Neural cell (in vitro differentiated cells): ENCODE results near the gene MDM2. TPM values are rescaled to one million over a fixed set of nuclear protein-coding genes. Genes with fewer than 3 reads are reported as not detected.

ENCODE experiments used
- H2AFZ ChIP-seq: fragments of 200-600, 300-800 bp; sonication (generic), shearing (Covaris generic); 2 replicates; pipeline ENCODE4 v1.6.0; 2014; ENCODE audit warnings: low read depth, mild to moderate bottlenecking, antibody characterized with exemption, low read length, moderate library complexity
- H3F3A ChIP-seq: fragments of 200-600 bp; shearing (Covaris generic); 2 replicates; pipeline ENCODE4 v1.6.1; 2016; ENCODE audit warnings: mild to moderate bottlenecking, moderate library complexity, mixed read lengths, antibody characterized with exemption, low read length; ENCODE audit not compliant: insufficient read depth, poor library complexity, severe bottlenecking
- H3K27ac ChIP-seq: fragments of 200-600, 300-800 bp; sonication (generic), shearing (Covaris generic); 2 replicates; pipeline ENCODE4 v1.5.1; 2014; ENCODE audit warnings: mild to moderate bottlenecking, low read length, moderate library complexity
- H3K27me3 ChIP-seq: fragments of 300-800, 200-600 bp; sonication (generic), shearing (Covaris generic); 2 replicates; pipeline ENCODE4 v1.6.0; 2014; ENCODE audit warnings: mild to moderate bottlenecking, low read depth, low read length, moderate library complexity; ENCODE audit not compliant: insufficient read depth
- H3K36me3 ChIP-seq: fragments of 300-800, 200-600 bp; sonication (generic), shearing (Covaris generic); 2 replicates; pipeline ENCODE4 v1.5.1; 2014; ENCODE audit warnings: mild to moderate bottlenecking, antibody characterized with exemption, low read length, moderate library complexity; ENCODE audit not compliant: insufficient read depth
- H3K4me2 ChIP-seq: fragments of 300-800, 200-600 bp; sonication (generic), shearing (Covaris generic); 2 replicates; pipeline ENCODE4 v1.6.0; 2014; ENCODE audit warnings: mild to moderate bottlenecking, low read length
- H3K4me3 ChIP-seq: fragments of 300-800, 200-600 bp; sonication (generic), shearing (Covaris generic); 2 replicates; pipeline ENCODE4 v1.5.1; 2014; ENCODE audit warnings: mild to moderate bottlenecking, low read length, moderate library complexity
- H3K79me2 ChIP-seq: fragments of 200-600 bp; shearing (Covaris generic); replicated peaks from 2 replicates; pipeline ENCODE4 v1.6.0; 2014; ENCODE audit warnings: mild to moderate bottlenecking, low read length, moderate library complexity; ENCODE audit not compliant: insufficient read depth
- H3K9ac ChIP-seq: fragments of 300-800, 200-600 bp; sonication (generic), shearing (Covaris generic); 2 replicates; pipeline ENCODE4 v1.6.1; 2016; ENCODE audit warnings: mild to moderate bottlenecking, low read length, mixed read lengths
- H3K9me2 ChIP-seq: fragments of 200-600 bp; shearing (Covaris generic); 2 replicates; pipeline ENCODE4 v1.6.1; 2016; ENCODE audit warnings: mild to moderate bottlenecking, low read length, mixed read lengths; ENCODE audit not compliant: insufficient read depth
- H3K9me3 ChIP-seq: fragments of 200-600, 300-800 bp; sonication (generic), shearing (Covaris generic); 2 replicates; pipeline ENCODE4 v1.6.1; 2016; ENCODE audit warnings: mild to moderate bottlenecking, mixed run types, low read length, moderate library complexity, mixed read lengths
- H4K20me1 ChIP-seq: fragments of 200-600 bp; shearing (Covaris generic); 2 replicates; pipeline ENCODE4 v1.6.1; 2016; ENCODE audit warnings: mild to moderate bottlenecking, mixed run types; ENCODE audit not compliant: insufficient read depth
- CTCF ChIP-seq: fragments of 450-650 bp; IDR thresholded peaks from 2 replicates; pipeline ENCODE4 v1.5.1; 2014; ENCODE audit warnings: antibody characterized with exemption, mild to moderate bottlenecking, moderate library complexity; ENCODE audit not compliant: poor library complexity, severe bottlenecking
- EP300 ChIP-seq: fragments of 450-650 bp; conservative IDR thresholded peaks from 2 replicates; pipeline ENCODE4 v1.6.1; 2014; ENCODE audit warnings: antibody characterized with exemption, mild to moderate bottlenecking, moderate library complexity; ENCODE audit not compliant: poor library complexity, severe bottlenecking
- EZH2 ChIP-seq: fragments of 200-600, 300-800 bp; shearing (Covaris generic), sonication (generic); IDR thresholded peaks from 2 replicates; pipeline ENCODE4 v1.6.1; 2014; ENCODE audit warnings: antibody characterized with exemption, low read length, borderline replicate concordance, mild to moderate bottlenecking; ENCODE audit not compliant: insufficient read depth, poor library complexity, severe bottlenecking
- MXI1 ChIP-seq: fragments of 450-650 bp; conservative IDR thresholded peaks from 2 replicates; pipeline ENCODE4 v1.6.1; 2014; ENCODE audit warnings: antibody characterized with exemption, mild to moderate bottlenecking; ENCODE audit not compliant: poor library complexity, severe bottlenecking
- POLR2AphosphoS5 ChIP-seq: IDR thresholded peaks from 2 replicates; pipeline ENCODE4 v1.6.1; 2012
- RAD21 ChIP-seq: fragments of 450-650 bp; conservative IDR thresholded peaks from 2 replicates; pipeline ENCODE4 v1.6.1; 2014; ENCODE audit warnings: antibody characterized with exemption, mild to moderate bottlenecking, moderate library complexity
- REST ChIP-seq: IDR thresholded peaks from 2 replicates; pipeline ENCODE4 v1.6.1; 2012; ENCODE audit warnings: borderline replicate concordance
- SMC3 ChIP-seq: fragments of 450-650 bp; conservative IDR thresholded peaks from 2 replicates; pipeline ENCODE4 v1.6.1; 2014; ENCODE audit warnings: antibody characterized with exemption, mild to moderate bottlenecking, moderate library complexity; ENCODE audit not compliant: poor library complexity
- TAF1 ChIP-seq: IDR thresholded peaks from 2 replicates; pipeline ENCODE4 v1.6.1; 2012; ENCODE audit warnings: low read depth
- polyA plus RNA-seq: library from polyadenylated mRNA; depleted of rRNA; stranded (reverse); fragments of >200 nt; gene quantifications from 2 replicates; pipeline ENCODE4 v1.2.3, GENCODE V29; 2014

The MDM2 gene
- polyA plus RNA-seq, 1 donor from 2014 or later: 37.5 TPM

GRCh38 chr12:68871921-68872320 is 63.9 kb downstream of the MDM2 start:
- no peaks in the 10 kb centered on the region for H4K20me1 ChIP-seq
- no peaks in the 10 kb centered on the region for H3K9me2 ChIP-seq
- no peak overlapping the region for H2AFZ ChIP-seq
- H3K9me3 ChIP-seq: no peaks in the 10 kb centered on the region
- no peaks in the 10 kb centered on the region for H3K79me2 ChIP-seq
- no peaks in the 10 kb centered on the region for H3F3A ChIP-seq
- no peaks in the 10 kb centered on the region for H3K36me3 ChIP-seq
- H3K4me2 ChIP-seq: no peak overlapping the region
- no peaks in the 10 kb centered on the region for H3K27me3 ChIP-seq
- TF ChIP-seq TAF1 (no peak), CTCF (no peak), SMC3 (no peak), REST (no peak)
- H3K4me3 ChIP-seq: no peak overlapping the region
- no peak overlapping the region for H3K9ac ChIP-seq
- H3K27ac ChIP-seq: no peak overlapping the region

- Histone ChIP-seq H3K27me3 (no peaks in the 10 kb centered on the region), H4K20me1 (no peaks in the 10 kb centered on the region), H3K4me3 (no peak overlapping the region), H3K9me3 (no peaks in the 10 kb centered on the region), H3K4me2 (no peak overlapping the region), H3K27ac (no peak overlapping the region), H3K36me3 (no peaks in the 10 kb centered on the region), H2AFZ (no peak overlapping the region), H3F3A (no peaks in the 10 kb centered on the region), H3K9me2 (no peaks in the 10 kb centered on the region), H3K79me2 (no peaks in the 10 kb centered on the region), H3K9ac (no peak overlapping the region)
- TF ChIP-seq REST (no peak), SMC3 (no peak), CTCF (no peak), POLR2AphosphoS5 (no peak), EP300 (no peak), EZH2 (no peak), RAD21 (no peak), MXI1 (no peak), TAF1 (no peak)
Observed at GRCh38 chr12:68873316-68873715, 65.3 kb downstream of the MDM2 start.
